Smooth muscle cell (in vitro differentiated cells): ENCODE results near the gene OBSCN. TPM values are rescaled to one million over a fixed set of nuclear protein-coding genes. Genes with fewer than 3 reads are reported as not detected.

Experiments
- DNase-seq: peaks from one replicate; lab custom pipeline; 2025; ENCODE audit not compliant: unreplicated experiment; lab: John Stamatoyannopoulos, UW
- H2AFZ ChIP-seq: fragments of 200-600 bp; sonication (generic); 2 replicates; pipeline ENCODE4 v1.6.0; 2016; ENCODE audit warnings: antibody characterized with exemption, low read depth, mild to moderate bottlenecking
- H3F3A ChIP-seq: fragments of 200-600 bp; sonication (generic); 2 replicates; pipeline ENCODE4 v1.6.0; 2017; ENCODE audit warnings: antibody characterized with exemption, low read depth
- H3K27ac ChIP-seq: fragments of 200-600 bp; sonication (generic); 2 replicates; pipeline ENCODE4 v1.5.1; 2016; ENCODE audit warnings: low read depth, mild to moderate bottlenecking
- H3K27me3 ChIP-seq: fragments of 200-600 bp; sonication (generic); 2 replicates; pipeline ENCODE4 v1.6.1; 2016; ENCODE audit warnings: low read depth, mild to moderate bottlenecking
- H3K36me3 ChIP-seq: fragments of 200-600 bp; sonication (generic); 2 replicates; pipeline ENCODE4 v1.5.1; 2016; ENCODE audit warnings: low read depth
- H3K4me1 ChIP-seq: fragments of 200-600 bp; sonication (generic); 2 replicates; pipeline ENCODE4 v1.5.1; 2016; ENCODE audit warnings: low read depth
- H3K4me2 ChIP-seq: fragments of 200-600 bp; sonication (generic); 2 replicates; pipeline ENCODE4 v1.6.0; 2016; ENCODE audit warnings: mild to moderate bottlenecking
- H3K4me3 ChIP-seq: fragments of 200-600 bp; sonication (generic); 2 replicates; pipeline ENCODE4 v1.5.1; 2016; ENCODE audit warnings: mild to moderate bottlenecking
- H3K79me2 ChIP-seq: fragments of 200-600 bp; sonication (generic); 2 replicates; pipeline ENCODE4 v1.6.0; 2016; ENCODE audit warnings: low read depth, mild to moderate bottlenecking
- H3K9ac ChIP-seq: fragments of 200-600 bp; sonication (generic); 2 replicates; pipeline ENCODE4 v1.6.0; 2016; ENCODE audit warnings: low read depth
- H3K9me3 ChIP-seq: fragments of 200-600 bp; sonication (generic); replicated peaks from 2 replicates; pipeline ENCODE4 v1.5.1; 2016; ENCODE audit warnings: low read depth
- H4K20me1 ChIP-seq: fragments of 200-600 bp; sonication (generic); 2 replicates; pipeline ENCODE4 v1.6.0; 2016; ENCODE audit warnings: low read depth
- WGBS: methylation state at CpG from one replicate; pipeline ENCODE4 v1.1.7; 2016; ENCODE audit warnings: low lambda C conversion rate; 5-methylcytosine and 5-hydroxymethylcytosine counted together
- polyA plus RNA-seq: library from polyadenylated mRNA; unstranded; fragments of >200 nt; fragmentation: Nextera tagmentation; extraction: Ambion mirVana; gene quantifications from 2 replicates; pipeline ENCODE4 v1.2.1, GENCODE V29; 2016
- total RNA-seq: library from RNA; depleted of rRNA; stranded (reverse); fragments of >200 nt; gene quantifications from 2 replicates; pipeline ENCODE4 v1.2.3, GENCODE V29; 2014
- TF ChIP-seq, protein P1 (sequence below): fragments of 200-600 bp; sonication (generic); IDR thresholded peaks from 2 replicates; pipeline ENCODE4 v1.5.1; 2017; ENCODE audit warnings: borderline replicate concordance, mild to moderate bottlenecking, antibody characterized with exemption; ENCODE audit not compliant: insufficient read depth, poor library complexity, severe bottlenecking

OBSCN gene
- total and polyA plus RNA-seq, 2 experiments from 2014 or later: 3.8 to 10.6 TPM

- Histone ChIP-seq H2AFZ (no peak overlapping the region), H3K9me3 (no peaks in the 10 kb centered on the region)
These were observed 100.3 kb downstream of the OBSCN start for GRCh38 chr1:228308085-228308601.

GRCh38 chr1:228308628-228309325 lies 100.9 kb downstream of the OBSCN start:
- Histone ChIP-seq H3K9me3 (no peaks in the 10 kb centered on the region), H3F3A (no peaks in the 10 kb centered on the region), H3K27ac (no peak overlapping the region), H3K27me3 (no peaks in the 10 kb centered on the region), H3K79me2 (no peaks in the 10 kb centered on the region), H3K9ac (no peak overlapping the region), H2AFZ (no peak overlapping the region), H3K36me3 (no peaks in the 10 kb centered on the region), H4K20me1 (no peaks in the 10 kb centered on the region), H3K4me1 (no peaks in the 10 kb centered on the region), H3K4me2 (no peak overlapping the region), H3K4me3 (no peak overlapping the region)
- TF ChIP-seq, protein P1, sequence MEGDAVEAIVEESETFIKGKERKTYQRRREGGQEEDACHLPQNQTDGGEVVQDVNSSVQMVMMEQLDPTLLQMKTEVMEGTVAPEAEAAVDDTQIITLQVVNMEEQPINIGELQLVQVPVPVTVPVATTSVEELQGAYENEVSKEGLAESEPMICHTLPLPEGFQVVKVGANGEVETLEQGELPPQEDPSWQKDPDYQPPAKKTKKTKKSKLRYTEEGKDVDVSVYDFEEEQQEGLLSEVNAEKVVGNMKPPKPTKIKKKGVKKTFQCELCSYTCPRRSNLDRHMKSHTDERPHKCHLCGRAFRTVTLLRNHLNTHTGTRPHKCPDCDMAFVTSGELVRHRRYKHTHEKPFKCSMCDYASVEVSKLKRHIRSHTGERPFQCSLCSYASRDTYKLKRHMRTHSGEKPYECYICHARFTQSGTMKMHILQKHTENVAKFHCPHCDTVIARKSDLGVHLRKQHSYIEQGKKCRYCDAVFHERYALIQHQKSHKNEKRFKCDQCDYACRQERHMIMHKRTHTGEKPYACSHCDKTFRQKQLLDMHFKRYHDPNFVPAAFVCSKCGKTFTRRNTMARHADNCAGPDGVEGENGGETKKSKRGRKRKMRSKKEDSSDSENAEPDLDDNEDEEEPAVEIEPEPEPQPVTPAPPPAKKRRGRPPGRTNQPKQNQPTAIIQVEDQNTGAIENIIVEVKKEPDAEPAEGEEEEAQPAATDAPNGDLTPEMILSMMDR: no peak
- DNase-seq: no peak
- WGBS: 82% methylated on average over 8 of the region's 8 CpGs

More at GRCh38 chr1:228308085-228308601, 100.3 kb downstream of the OBSCN start:
- H3K27ac ChIP-seq: no peak overlapping the region
- no peak overlapping the region for H3K4me3 ChIP-seq
- no peaks in the 10 kb centered on the region for H3K27me3 ChIP-seq
- TF ChIP-seq, protein P1: no peak
- no peaks in the 10 kb centered on the region for H3K79me2 ChIP-seq
- no peaks in the 10 kb centered on the region for H3K36me3 ChIP-seq
- DNase-seq: no peak
- H3K9ac ChIP-seq: no peak overlapping the region
- H3F3A ChIP-seq: no peaks in the 10 kb centered on the region
- H4K20me1 ChIP-seq: no peaks in the 10 kb centered on the region
- no peaks in the 10 kb centered on the region for H3K4me1 ChIP-seq
- WGBS: 95% methylated on average over 18 of the region's 18 CpGs
- H3K4me2 ChIP-seq: no peak overlapping the region

DNA sequence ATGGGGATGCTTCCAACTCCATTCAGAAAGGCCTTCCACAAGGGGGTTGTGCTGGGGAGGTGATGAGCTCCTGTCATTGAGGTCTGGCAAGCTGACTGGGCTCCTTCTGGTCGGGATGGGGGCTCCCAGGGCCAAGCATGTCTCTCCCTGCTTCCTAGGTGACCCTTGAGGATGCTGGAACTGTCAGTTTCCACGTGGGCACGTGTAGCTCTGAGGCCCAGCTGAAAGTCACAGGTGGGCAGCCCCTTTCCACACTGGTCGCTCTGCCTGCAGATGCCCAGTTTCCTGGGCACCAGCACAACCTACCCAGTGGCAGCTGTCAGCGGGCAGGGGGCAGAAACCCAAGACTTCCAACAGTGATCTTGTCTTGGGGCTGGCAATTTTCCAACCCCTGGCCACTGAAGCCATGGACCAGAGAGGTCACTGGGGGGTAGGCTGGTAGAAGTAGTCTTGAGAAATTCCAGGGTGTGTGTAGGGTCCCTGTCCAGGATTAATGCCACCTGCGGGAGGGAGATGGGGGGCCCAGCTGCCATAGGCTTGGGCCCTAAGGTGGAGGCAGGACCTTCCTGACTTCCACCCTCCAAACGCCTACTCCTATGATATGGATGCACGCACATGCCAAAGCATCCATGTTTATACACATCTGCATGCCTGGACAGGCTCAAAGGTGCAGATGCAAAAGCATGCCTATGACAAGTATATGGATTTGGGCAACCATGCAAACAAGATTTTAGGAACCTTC lies 101.7 kb downstream of the OBSCN start:
- TF ChIP-seq, protein P1: no peak
- no peaks in the 10 kb centered on the region for H4K20me1 ChIP-seq
- no peak for DNase-seq
- no peaks in the 10 kb centered on the region for H3K27me3 ChIP-seq
- H3F3A ChIP-seq: no peaks in the 10 kb centered on the region
- H3K9me3 ChIP-seq: no peaks in the 10 kb centered on the region
- no peak overlapping the region for H3K4me2 ChIP-seq
- H3K36me3 ChIP-seq: no peaks in the 10 kb centered on the region
- no peak overlapping the region for H3K27ac ChIP-seq
- 84% methylated on average over 8 of the region's 8 CpGs for WGBS
- H2AFZ ChIP-seq: no peak overlapping the region
- no peaks in the 10 kb centered on the region for H3K79me2 ChIP-seq
- H3K4me1 ChIP-seq: no peaks in the 10 kb centered on the region
- no peak overlapping the region for H3K9ac ChIP-seq
- no peak overlapping the region for H3K4me3 ChIP-seq
